GM21529 (cell line): Measurements from ENCODE around the gene CPEB2.
"Not testable (repeated sequence)": the region's sequence is repeated elsewhere in the genome, so short reads cannot be mapped to it uniquely, and the experiment has no call there.

Experiments used
- ATAC-seq: cut with Tn5 transposase; IDR thresholded peaks from one replicate; pipeline ENCODE4 v1.9.1; 2021; ENCODE audit not compliant: unreplicated experiment

Gene CPEB2

DNA sequence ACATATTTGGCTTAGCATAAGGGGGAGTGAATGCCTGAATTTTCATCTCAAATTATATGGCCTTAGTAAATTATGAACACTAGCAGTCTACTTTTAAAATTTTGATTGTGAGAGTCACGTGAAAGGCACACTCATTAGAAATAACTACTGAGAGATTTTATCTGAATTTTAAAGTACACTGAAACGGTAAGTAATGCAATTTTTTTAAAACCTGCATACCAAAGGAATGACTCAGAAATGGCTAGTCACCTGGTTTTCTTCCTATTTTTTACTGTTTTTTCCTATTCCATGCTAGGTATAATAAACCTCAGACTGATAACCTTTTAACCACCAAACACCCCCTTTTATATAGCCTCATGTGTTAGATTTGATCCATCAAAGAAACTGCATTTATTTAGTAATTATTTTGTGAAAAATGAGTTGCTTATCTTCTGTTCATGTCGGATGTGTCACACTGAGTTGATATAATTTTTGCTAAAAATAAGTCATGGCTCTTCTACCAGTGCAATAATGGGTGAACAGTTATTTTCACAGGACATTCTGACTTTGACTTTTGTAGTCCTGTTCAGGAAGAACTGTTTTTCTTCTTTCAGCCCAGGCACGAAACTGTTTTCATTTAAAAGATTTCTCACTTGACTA lies 40.4 kb downstream of the CPEB2 start:
- no peak for ATAC-seq

DNA sequence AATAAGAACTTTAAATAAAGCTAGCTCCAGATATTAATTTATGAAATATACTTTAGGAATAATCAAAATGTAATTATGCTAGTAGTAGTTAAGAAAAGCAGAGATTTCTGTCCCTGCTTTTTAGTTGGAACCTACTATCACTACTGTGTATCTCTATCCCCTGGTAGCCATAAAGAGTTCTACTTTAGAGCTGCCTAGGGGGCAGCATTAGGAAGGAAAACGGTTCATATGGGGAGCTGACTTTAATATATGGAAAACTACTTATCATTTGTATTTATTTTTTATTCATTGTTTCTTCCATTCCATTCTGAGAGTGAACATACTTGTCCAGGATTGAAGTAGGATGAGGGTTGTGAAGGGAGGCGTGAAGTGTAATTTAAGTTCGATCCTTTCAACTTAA lies 40.9 kb downstream of the CPEB2 start:
- no peak for ATAC-seq

DNA sequence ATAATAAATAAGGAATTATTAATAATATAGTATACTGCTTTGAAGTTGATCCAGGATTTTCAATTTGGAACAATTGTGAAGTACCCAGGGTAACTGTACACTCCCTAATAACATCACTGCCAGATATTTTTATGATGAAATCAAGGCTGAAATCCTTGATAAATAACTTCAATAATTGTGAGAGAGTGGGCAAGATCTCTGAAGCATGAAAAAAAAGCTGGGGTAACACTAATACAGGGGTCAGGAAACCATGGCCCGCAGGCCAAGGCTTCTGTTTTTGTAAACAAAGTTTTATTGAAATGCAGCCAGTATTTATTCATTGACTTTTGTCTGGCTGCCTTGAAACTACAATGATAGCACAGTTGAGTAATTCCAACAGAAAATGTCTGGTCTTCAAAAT lies 41.6 kb downstream of the CPEB2 start:
- no peak for ATAC-seq

DNA sequence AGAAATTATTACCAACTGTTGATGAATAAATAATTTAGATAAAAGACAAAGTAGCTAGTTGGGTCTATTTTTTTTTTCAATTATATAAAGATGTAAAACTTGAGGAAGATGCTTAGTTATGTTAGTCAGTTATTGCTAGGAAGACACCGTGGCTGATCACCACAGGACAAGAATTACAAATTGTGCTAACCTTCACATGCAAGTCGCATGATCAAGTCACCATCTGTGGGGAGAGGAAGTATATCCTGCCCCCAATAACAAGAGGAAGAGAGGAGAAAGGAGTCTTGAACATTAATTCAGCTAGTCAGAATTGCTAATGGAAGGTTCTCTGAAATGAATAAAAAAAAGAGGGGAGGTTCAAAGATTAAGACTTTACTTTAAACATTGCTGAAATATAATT lies 52.3 kb downstream of the CPEB2 start:
- ATAC-seq, result no peak

DNA sequence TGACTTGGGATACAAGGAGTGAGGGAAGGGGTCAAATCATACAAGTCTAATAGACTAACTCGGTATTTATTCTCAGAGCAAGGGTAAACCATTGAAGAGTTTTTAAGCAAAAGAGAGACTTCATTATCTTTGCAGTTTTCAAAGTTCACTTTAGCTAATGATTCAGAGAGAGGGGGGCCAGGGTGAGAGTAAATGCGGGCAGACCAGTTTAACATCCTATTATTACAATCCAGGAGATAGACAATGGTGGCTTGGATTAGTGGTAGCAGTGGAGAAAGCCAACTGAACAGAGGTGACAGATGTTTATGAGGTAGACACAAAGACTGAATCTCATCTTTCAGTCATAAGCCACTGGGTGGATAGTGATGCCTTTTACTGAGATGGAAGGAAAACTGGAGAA lies 57.9 kb downstream of the CPEB2 start:
- ATAC-seq, result no peak

DNA sequence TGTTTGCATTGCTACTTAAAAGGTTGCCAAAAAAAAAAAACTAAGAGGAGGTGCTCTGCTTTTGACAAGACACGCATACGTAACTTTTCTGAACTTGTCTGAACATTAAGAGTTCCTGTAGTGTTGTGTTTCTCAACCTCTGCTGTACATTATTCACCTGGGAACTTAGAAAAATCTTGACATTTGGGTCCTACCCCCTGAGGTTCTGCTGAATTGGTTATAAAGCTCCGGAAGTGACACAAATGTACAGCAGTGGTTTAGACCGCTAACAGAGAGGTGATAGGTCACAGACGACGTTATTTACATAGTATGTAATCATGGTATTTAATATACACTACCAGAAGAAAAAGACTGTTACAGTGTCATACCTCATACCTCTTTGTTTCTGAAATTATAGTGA lies 61.1 kb downstream of the CPEB2 start:
- ATAC-seq, result no peak

DNA sequence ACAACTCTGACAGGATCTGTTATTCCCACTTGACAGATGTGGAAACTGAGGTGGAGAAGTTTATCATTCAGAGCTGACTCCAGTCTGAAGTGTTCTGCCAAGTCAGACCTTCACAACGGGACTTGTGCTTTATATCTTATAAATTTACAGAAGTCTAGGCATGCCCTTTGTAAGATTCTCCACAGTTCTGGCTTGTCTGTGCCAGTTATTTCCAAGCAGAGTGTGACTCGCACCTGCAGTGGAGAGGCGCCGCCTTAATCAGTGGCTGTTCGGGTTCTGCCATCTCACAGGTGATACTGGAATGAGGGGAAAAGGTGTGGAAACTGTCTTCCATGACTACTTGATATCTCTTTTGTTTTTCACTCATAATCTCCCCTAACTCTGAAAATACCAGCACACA lies 63.2 kb downstream of the CPEB2 start:
- no peak for ATAC-seq

DNA sequence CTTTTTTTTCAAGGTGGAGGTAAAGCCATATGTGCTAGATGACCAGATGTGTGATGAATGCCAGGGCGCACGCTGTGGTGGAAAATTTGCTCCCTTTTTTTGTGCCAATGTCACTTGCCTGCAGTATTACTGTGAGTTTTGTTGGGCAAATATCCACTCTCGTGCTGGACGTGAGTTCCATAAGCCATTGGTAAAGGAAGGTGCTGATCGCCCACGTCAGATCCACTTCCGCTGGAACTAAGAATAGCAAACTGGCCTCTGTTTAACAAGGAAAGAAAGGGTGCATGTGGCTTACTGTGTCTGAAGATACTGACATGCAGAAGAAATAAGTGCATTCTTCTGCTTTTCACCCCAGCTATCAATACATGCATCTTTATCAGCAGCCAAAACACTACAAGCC lies 63.9 kb downstream of the CPEB2 start:
- no peak for ATAC-seq

DNA sequence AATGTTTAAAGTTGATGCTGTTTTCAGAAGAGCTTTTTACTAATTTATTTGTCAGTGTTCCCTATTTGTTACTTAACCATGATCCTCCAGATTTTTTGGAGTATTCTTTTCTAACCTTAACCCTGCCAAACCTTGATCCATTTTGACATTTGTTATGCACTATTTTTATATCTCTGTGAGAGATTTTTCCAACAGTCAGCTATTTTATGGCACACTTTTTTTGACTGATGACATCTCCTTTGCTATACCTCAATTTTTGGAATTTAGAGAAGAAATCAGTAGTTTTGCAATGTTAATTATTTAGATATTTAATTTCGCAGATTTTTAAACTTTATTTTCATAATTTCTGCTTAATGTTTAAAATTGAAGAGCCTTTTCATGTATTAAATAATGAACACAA lies 66.0 kb downstream of the CPEB2 start:
- ATAC-seq, result no peak

DNA sequence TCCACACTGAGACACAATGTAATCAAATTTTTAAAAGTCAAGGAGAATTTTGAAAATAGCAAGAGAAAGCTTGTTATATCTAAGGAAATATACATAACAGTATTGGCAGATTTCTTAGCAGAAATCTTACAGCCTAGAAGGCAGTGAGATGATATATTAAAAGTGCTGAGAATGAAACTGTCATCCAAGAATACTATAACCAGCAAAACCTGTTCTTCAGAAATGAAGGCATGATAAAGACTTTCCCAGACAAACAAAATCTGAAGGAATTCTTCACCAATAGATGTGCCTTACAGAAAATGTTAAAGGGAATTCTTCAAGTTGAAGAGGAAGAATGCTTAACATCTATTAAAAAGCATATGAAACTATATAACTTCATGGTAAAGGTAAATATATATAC lies 73.6 kb downstream of the CPEB2 start:
- ATAC-seq, result no peak

DNA sequence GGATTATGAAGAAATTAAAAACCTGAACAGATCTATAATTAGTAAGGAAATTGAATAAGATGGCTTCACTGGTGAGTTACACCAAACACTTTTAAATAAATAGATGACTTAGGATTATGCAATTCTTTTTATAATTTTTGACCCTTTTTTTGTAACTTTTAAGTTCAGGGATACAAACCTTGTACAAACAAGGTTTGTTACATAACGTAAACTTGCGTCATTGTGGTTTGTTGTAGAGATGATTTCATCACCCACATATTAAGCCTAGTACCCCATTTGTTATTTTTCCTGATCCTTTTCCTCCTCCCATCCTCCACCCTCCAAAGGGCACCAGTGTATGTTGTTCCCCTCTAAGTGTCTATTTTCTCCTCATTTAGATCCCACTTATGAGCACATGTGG lies 75.7 kb downstream of the CPEB2 start:
- ATAC-seq, result no peak

DNA sequence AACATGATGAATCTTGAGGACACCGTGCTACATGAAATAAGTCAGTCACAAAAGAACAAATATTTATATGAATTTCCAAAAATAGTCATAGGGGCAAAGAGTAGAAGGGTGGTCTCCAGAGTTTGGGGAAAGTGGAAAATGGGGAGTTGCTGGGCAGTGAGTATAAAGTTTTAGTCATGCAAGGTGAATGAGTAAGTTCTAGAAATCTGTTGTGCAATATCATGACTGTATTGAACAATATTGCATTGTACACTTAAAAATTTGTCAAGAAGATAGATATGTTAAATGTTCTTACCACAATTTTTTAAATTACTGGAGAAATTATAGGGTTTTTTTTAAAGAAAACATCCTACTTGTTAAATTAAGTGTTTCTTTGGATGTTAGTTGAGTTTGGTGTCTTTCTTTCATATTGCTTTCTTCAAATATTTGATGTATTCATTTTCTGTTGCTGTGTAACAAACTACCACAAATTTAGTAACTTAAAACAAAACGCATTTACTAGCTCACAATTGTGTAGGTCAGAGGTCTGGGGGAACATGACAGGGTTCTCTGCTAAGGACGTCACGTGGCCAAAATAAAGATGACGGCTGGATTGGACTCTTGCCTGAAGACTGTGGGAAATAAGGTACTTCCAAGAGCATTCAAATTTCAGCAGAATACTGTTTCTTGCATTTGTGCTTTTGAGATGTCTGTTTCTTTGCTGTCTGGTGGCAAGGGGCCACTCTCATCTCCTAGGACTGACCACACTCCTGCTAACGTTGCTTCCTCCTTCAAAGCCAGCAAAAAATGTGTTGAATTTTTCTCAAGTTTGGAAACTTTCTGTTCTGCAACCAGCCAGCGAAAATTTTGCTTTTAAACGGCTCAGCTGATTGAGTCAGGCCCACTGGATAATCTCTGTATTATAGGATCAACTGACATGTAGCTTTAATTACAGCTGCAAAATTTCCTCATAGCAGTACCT lies 76.7 kb downstream of the CPEB2 start:
- ATAC-seq, result no peak

DNA sequence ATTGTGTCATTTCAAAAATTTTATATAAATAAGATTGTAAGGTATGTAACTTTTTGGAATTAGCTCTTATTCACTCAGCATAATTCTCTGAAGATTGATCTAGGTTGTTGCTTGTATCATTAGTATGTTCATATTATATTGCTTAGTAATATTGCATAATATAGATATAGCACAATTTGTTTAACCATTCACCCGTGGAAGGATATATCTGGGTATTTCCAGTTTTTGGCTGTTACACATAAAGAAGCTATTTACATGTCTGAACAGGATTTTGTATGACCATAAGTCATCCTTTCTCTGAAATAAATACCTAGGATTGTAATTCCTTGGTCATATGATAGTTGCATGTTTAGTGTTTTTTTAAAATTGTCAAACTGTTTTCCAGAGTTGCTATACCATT lies 82.5 kb downstream of the CPEB2 start:
- no peak for ATAC-seq

DNA sequence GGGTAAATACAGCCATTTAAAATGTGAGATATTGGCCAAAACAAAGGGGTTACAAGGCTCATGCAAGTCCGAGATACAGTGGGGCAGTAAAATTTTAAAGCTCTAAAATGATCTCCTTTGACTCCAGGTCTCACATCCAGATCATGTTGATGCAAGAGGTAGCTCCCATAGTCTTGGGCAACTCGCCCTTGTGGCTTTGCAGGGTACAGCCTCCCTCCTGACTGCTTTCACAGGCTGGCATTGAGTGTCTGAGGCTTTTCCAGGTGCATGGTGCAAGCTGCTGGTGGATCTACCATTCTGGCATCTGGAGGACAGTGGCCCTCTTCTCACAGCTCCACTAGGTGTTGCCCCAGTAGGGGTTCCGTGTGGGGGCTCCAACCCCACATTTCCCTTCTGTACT lies 83.5 kb downstream of the CPEB2 start:
- ATAC-seq, result not testable (repeated sequence)

DNA sequence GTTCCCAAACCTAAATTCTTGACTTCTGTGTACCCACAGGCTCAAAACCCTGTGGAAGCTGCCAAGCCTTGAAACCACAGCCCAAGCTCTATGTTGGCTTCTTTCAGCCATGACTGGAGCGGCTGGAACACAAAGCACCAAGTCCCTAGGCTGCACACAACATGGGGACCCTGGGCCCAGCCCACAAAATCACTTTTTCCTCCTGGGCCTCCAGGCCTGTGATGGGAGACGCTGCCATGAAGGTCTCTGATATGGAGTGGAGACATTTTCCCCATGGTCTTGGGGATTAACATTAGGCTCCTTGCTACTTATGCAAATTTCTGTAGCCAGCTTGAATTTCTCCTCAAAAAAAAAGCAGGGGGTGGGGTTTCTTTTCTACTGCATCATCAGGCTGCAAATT lies 84.0 kb downstream of the CPEB2 start:
- not testable (repeated sequence) for ATAC-seq

DNA sequence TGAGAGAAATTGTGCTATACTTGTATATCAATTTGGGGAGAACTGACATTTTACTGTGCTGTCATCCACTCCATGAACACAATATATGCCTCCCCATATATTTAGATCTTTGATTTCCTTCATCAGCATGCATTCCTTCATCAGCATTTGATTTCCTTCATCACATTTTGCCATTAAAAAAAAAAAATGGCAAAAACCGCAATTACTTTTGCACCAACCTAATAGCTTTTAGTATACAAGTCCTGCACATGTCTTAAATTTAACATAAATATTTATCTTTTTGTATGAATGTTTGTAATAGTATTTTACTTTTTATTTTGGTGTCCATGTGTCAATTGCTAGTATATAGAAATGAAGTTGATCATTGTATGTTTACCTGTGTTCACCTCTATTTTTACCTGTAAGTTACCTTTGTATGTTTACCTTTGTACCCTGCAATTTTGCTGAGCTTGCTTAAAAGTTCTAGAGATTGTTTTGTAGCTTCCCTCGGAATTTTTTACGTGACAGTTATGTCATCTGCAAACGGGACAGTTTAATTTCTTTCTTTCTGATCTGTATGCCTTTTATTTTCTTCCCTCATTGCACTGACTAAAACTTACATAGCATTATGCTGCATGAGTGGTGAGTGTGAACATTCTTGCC lies 86.2 kb downstream of the CPEB2 start:
- no peak for ATAC-seq

DNA sequence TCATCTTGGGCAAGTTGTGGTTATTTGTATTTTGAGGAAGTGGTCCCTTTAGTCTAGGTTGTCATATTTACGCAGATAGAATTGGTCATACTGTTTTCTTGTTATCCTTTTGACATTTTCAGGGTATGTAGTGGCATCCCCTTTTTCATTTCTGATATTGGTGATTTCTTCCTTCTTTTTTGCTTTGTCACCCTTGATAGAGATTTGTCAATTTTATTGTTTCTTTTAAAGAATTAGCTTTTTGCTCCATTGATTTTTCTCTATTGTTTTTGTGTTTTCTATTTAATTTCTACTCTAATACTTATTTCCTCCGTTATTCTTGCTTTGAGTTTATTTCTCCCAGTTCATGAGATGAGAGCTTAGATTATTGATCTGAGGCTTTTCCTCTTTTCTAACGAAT lies 87.7 kb downstream of the CPEB2 start:
- ATAC-seq, result no peak

DNA sequence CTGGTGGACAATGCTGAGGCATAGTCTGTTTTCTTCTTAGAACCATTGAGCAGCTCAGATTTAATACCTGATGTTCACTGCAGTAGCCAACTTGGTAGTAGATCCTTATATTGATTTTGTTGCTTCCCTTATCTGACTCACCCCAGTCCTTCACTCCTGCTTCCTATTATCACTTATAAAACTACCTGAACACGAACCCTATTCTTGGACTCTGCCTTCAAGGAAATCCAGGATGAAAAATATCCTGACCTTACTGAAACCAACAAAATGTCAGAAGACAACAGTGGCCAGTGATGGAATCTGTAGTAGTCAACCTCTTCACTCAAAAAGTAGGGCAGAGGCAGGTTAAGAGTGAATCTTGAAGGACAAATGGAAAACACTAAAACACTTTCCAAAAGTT lies 98.1 kb downstream of the CPEB2 start:
- ATAC-seq, result no peak

DNA sequence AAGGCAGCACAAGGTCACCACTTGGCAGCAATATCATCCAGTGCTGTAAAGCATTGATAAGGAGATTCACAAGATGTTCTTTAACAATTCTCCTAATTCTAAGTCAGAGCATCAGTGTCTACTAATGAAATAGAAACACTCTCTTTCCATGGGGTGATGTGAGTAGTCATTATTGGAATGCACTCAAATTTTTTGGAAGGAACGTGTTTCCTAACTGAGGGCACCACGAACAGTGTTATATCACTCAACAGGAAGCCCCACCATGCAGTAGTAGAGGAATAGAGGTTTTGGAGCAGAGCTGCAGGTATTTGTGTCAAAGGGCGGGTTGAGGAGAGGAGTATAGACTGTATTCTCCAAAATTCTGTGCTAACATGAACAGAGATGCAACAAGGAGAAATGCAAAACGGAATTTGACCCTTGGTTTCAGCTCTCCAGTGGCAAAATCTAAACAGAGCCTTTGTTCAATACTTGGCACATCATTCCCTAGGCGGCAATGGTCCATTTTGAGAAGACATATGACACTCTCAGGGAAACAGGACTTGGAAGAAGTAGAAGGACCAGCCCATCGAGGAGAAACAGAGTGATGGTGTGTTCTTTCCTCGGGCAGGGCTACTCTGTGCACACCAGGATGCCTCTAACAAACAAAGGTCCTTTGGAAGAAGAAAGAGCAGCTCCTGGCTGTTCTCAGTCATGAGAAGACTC lies 98.9 kb downstream of the CPEB2 start:
- no peak for ATAC-seq

DNA sequence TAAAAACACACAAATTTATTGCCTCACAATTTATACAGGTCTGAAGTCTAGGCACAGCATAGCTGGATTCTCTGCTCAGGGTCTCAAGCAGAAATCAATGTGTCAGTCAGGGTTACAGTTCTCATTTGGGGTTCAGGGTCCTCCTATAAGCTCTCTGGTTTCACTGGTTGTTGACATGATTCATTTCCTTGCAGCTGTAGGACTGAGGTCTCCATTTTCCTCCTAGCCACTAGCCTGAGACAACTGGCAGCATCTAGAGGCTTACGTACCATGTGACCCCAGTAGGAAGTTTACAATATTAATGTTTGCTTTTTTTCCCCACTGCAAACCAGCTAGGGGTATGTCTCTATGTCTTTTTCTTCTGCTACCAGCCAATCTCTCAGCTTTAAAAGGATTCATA lies 102.5 kb downstream of the CPEB2 start:
- ATAC-seq, result no peak

DNA sequence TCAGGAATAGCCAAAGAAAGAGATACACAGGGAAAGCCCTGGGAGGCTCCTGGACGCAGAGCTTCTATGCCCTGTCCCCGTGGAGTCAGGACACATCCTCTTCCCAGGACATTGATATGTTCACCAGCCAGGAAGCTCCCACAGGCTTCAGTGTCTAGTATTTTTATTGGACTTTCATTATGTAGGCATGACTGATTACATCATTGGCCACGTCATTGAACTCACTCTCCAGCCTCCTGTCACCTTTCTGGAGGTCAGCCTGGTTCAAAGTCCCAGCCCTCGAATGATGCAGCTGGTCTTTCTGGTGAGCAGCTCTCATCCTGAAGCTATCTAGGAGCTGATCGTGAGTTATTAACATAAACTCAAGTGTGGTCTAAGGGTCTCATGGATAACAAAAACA lies 104.1 kb downstream of the CPEB2 start:
- no peak for ATAC-seq
